ENCODE data around the gene TMEM151A.

Gene TMEM151A

DNA sequence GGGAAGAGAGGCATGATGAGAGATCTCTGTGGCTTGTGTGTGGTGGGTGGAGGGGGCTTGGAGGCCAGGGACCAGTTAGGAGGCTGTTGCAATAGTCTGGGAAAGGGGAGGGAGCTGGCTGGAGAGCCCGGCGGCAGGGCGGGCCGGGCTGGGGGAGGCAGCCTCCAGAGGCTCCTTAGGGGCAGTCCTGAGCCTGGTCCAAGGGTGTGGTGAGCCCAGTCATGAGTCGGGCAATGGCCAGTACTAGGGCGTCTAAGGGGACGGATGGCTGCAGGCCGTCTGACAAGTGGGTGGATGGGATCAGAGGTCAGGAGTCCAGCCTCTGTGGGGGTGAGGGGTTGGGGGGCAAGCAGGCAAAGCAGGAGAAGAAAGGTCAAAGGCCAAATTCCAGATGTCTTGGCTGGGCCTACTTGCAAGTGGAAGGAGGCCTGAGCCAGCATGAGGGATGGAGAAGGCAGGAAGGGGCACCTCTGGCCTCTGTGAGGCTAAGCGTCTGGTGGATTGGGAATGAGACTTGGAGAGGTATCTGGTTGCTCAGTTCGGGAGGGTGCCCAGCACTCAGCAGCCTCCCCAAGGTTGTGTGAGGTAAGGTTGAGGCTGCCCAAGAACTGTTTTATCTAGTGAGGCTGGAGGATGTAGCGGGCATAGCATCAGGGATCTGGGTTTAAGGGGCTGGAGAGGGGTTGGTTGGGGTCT, 31.2 kb downstream of the TMEM151A start:
- DNase-seq (ENCODE audit: low read depth): no peak

DNA sequence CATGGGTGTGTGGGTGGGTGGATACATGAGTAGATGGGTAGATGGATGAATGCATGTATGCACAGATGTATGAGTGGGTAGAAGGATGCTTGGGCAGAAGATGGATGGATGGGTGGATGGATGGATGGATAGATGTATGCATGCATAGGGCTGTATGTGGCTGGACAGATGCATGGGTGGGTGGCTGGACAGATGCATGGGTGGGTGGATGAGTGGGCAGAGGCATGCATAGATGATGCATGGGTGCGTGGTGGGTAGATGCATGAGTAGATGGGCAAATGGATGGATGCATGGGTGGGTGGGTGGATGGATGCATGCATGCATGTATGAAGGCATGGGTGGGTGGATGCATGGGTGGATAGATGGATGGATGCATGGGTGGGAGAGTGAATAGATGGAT, 32.0 kb downstream of the TMEM151A start:
- no peak for DNase-seq (ENCODE audit: low read depth)

DNA sequence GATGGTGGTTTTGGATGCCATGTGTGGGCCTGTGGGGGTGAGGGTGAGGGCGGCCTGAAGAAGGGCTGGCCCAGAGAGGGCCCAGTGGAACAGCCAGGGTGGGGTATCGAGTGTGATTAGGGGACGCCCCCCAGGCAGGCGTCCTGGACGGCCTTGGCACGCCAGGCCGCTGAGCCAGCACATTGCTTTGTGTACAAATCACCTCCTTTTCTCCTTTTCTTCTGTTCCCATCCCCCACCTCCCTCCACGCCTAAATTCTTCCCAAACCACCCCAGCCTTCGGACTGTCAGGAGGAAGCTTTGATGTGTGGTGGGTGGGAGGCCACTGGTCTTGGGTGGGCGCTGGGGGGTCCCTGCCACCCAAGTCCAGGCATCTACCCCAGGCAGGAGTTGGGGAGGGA, 33.0 kb downstream of the TMEM151A start:
- no peak for DNase-seq (ENCODE audit: low read depth)

DNA sequence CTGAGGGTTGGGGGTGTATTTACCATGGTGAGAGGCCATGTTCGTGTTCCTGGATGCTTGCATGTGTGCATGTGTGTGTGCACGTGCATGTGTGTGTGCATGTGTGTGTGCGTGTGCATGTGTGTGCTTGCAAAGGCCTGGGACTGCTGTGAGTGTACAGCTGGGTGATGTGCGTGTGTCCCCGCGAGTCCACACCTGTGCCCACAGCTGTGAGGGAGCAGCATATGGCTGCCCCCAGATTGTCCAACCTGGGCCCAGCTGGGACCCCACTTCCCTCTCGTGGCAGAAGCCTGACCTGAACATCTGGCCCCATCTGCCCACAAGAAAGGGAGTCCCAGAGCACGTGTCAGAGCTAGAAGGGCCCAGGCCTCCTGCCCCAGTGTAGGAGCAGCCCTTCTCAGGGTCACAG, 33.6 kb downstream of the TMEM151A start:
- no peak for DNase-seq (ENCODE audit: low read depth)

DNA sequence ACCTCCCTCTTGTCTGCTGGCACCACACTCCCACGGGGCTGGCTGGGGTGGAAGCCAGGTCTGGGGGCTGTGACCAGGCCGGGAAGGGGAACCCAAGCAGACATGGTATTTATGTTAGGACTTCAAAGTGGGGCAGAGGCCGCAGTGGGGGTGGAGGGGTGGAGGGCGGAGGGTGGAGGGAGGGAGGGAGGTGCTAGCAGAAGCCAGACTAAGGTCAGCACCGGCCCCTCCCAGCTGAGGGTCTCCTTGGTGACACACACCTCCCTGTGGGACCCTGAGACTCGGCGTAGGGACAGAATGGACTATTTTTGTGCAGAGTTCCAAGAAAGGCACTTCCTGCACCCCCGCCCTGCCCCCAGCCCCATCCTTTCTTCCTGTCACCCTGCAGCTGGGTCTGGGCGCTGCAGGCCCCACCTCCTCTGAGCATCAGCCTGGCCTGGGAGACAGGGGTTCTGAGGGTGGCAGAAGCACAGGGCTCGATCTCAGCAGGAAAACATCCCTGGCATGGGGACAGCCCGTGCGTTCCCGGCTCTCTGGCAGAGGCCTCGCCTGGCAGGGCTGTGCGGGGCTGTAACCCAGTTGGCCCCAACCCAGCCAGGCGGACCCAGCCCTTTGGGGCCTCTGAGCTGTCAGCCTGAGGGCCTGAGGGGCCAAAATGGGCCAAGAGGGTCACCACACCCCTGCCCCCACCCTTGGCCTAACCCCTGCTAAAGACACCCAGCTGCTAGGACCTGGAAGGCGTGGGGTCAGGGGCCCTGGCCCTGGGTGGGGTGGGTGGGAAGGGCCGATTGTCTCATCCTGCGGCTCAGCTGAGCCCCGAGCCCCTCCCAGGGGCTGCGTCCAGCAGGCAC, 34.8 kb downstream of the TMEM151A start:
- no peak for DNase-seq (ENCODE audit: low read depth)

DNA sequence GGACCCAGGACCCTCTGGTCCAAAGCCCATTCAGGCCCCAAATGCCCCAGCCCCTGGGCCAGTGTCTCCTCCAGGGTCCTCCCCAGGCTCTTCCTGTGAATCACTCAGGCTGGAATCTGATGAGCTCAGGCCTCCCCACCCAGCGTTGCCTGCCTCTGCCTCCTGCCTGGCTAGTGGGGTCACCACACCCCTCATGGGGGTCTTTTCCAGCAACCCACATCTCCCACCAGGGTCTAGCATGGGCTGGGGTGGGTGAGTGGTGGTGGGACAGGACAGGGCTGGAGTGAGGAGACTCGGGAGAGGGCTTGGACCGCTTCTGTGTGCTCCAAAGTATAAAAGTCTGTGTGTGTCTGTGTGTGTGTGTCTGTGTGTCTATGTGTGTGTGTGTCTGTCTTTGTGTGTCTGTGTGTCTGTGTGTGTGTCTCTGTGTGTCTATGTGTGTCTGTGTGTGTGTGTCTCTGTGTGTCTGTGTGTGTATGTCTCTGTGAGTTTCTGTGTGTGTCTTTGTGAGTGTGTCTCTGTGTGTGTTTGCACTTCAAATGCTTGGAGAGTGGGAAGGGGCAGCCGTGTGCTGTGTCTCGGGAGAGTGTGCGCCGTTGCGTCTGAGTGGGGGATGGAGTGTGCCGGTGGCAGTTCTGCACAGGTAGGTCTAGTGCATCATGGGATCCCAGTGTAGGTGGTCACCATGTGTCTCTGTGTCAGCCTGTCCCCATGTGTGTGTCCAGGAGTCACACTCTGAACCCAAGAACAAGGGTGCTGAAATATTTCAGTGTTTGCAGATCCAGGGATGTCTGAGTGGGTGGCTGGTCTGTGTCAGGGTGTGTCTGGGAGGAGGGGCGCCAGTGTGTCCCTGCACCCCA, 35.7 kb downstream of the TMEM151A start:
- no peak for DNase-seq (ENCODE audit: low read depth)

DNA sequence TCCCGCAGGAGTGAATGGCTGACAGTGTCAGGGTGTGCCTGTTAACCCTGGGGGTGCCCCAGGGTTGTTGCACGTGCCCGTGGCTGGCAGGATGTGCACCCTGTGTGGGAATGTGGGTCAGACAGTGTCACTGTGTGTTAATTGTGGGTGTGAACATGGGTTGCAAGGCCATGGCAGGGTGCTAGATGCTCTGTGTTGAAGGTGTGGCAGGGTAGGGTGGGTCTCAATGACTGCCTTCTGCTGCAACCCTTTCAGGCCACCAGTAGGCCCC, 36.3 kb downstream of the TMEM151A start:
- no peak for DNase-seq (ENCODE audit: low read depth)

DNA sequence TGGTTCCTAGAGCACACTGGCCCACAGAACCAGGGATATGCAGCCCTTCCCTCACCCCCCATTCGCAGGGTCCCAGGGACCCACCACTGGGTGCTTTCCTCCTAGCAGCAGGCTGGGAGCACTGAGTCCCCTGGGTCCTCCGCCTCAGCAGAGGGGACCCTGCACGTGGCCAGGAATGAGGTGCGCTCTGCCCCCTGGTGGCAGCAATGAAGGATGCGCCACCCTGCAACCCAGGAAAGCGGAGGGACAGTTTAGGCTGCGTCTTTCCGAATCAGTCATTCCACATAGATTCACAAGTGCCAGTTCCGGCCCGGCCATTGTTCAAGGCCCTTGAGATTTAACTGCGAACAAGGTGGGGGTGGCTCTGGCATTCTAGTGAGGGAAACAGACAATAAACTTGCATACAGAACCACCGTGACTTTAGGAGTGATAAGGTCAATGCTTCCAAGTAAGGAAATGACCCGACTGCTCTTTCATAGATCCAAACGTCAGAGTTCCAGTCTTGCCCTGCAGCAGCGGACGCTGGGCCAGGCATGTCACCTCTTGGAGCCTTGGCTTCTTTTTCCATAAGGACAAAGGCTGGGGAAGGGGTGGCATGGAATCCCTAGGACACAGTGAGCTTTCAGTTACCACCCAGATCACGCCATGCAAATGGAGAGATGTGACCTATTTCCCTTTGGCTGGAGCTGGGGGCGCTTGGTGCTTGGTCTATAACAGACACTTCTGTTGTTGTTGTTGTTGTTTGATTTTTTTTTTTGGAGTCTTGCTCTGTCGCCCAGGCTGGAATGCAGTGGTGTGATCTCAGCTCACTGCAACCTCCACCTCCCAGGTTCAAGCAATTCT, 36.8 kb downstream of the TMEM151A start:
- no peak for DNase-seq (ENCODE audit: low read depth)

DNA sequence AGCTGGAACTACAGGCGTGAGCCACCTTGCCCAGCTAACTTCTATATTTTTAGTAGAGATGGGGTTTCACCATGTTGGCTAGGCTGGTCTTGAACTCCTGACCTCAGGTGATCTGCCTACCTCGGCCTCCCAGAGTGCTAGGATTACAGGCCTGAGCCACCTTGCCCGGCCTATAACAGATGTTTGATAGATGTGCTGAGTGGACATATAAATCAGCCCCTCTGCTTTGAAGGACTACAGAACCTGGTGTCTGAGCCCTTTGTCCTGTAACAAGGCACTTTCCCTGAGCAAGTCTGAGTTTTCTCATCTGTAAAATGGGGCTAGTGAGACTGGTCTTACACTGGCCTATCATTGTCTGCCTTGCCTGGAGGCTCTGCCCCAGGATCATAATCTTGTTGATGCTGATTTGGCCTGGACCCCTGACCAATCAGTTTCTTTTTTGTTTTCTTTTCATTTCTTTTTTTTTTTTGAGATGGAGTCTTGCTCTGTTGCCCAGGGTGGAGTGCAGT, 37.5 kb downstream of the TMEM151A start:
- no peak for DNase-seq (ENCODE audit: low read depth)

DNA sequence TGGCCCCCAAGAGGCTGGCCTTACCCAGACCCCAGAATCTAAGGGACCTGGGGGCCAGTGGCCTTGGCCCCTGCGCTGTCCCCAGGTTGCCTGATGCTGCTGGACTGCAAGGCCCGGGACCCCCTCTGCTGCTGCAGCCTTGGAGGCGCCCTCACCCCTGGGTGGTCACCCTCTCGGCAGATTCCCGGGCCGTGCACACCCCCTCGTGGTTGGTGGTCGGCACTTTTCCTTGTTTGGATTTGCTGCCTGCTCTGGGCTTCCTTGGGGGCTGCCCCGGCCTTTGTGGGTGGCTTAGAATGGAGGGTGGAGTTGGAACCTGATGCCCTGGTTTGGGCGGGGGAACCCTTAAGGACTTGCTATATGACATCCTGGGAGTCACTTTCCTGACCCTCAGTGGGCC, 39.2 kb downstream of the TMEM151A start:
- DNase-seq (ENCODE audit: low read depth): no peak

DNA sequence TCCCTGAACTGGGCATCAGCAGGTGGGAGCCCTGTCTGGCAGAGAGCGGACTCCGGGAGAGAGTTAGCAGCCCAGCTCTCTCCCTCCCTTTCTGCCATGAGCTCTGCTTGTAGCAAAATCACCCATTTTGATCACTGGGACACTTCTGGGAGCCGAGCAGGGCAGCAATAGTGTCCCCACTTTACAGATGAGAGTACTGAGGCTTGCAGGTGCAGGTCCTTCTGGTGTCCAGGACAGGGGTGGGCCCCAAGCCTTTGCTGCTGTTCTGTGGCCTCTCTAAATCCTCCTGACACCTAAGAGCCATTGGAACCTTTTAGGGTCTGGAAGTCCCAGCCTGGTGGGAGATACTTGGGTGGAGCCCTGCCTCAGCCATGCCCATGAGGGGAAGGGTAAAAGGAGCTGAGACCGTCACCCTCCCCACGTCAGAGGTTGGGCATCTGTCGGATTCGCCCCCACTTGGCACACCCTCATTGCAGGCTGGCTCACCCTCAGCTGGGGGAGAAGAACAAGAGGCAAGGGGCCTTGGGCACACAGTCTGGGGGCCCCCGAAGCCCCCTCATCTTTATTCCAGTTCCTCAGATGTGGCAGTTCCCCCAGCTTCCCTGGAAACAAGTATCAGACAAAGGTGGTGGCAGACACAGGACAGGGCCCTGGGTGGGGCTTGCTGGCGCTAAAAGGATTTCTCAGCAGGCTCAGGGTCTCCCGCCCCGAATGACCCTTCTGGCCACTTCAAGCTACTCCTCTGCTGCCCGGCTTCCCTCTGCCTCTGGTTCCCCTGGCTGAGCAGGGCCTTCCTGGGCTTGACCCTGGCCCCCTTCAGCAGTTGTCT, 40.1 kb downstream of the TMEM151A start:
- DNase-seq (ENCODE audit: low read depth): no peak

DNA sequence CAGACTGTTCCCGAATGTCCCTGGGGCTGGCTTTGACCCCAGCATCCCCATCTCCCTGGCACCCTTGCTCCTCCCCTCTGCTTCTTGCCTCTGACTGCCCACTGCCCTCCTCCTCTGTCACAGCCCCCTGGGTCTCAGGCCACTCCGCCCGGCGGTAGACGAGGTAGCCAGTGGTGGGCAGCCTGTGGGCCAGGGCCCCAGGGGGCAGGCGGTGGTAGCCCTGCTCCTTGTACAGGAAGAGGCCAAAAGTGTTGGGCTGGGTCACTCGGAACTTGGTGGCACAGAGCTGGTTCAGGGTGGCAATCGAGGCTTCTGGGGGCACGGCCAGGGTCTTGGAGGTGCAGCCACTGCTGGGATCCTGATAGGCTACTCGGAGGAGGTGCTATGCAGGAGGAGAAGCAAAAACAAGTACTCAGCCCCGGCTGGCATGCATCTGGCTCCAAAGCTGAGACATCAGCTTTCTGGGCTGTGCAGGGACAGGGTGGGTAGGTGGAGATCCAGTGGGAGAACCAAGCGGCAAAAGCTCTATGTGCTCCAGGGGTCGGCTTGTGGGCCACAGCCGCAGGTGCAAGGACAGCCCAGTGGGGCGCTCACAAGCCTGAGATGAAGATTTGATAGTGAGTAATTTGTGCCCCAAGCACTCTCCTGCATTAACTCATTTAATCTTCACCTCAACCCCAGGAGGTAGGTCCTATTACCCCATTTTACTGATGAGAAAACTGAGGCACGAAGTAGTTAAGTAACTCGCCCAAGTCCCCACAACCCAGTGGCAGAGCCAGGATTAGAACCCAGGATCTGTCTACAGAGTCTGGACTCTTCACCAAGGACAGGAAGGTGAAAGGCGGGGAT, 40.9 kb downstream of the TMEM151A start:
- DNase-seq (ENCODE audit: low read depth): no peak

DNA sequence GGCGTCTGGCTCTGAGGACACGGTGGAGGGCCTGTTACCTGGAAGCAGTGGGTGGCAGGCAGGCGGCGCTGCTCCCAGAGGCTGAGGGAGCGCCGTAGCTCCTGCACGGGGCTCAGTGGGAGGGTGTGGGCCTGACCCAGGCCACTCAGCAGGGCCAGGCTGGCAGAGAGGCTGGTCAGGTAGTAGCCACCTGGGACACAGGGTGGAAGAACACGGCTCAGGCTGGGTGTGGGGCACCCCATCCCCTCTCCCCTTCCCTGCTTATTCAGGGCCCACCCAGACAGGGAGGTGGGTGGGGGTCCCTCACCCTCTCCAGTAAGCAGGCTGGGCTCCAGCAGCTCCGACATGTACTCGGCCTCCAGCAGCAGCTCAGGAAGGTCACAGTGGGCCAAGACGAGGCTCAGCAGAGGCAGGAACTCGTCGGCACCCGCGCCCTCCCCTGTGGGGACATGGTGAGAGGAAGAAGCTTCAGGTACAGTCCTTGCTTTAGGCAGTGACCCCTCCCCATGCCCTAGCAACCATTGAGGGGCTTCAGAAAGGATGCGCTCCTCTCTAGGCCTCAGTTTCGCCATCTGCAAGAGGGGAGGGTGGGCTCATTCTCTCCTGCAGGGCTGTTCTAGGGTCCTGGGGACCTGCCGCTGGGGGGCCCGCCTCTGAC, 41.7 kb downstream of the TMEM151A start:
- DNase-seq (ENCODE audit: low read depth): no peak

DNA sequence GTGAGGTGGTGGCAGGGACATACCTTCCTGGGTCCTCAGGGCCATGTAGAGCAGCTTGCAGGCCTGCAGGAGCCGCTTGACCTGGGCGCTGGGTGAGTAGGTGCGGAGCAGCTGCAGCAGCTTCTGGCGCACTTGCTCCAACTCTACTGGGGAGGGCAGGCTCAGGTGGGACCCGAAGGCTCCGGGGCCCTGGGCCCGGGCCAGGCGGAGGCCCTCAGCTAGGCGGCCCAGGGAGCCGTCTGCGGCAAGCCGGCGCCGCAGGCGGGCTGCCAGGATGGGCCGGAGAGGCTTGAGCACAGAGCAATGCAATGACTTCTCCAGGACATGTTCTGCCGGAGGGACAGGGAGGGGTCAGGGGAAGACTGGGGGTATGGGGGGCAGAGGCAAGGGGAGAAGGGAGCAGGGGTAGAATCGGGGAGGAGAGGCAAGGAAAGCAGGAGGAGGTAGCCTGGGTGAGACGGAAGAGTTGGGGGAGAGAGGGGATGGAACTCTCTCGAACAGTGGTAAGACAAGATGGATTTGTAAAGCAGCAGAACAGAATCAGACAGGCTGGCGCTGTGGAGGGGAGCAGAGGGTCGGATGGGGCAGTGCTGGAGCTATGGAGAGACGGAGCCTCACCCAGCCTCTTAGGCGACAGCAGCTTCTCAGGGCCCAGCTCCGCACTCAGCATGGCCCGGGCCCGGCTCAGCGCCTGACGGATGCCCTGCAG, 42.4 kb downstream of the TMEM151A start:
- DNase-seq (ENCODE audit: low read depth): no peak

DNA sequence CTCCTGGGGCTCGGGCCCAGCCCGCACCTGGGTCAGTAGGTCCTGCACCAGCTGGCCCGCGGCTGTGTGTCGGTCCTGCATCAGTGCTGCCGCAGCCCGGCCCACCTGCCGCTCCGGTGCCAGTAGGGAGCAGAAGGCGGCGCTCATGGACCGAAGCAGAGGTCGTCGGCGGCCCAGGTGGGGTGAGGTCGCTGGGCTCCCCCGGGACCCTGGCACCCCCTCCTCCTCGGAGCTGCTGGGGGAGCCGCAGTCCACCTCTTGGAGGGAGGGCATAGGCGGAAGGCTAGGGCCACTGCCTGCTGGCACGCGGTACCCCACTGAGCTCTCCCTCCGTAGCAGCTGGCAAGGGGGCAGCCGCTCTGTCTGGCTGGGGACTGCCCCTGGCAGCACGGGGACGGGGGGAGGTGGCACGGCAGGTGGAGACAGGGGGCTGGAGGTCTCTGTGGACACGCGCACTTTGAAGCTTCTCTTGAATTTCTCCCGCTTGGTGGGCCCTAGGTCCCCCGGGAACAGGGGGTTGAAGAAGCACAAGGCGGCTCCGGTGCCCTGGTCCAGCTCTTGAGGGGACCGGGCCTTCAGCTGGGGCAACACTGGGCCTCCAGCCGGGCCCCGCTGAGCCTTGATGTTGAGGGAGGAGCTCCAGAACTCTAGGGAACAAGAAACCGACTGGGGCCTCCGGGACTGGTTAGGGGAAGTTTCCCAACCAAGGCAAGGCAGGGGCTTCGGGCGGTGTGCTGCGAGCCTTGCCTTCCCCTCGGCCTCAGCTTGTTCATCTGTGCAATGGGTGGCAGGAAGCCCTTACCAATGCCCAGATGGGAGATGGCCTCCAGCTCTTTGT, 43.1 kb downstream of the TMEM151A start:
- no peak for DNase-seq (ENCODE audit: low read depth)

DNA sequence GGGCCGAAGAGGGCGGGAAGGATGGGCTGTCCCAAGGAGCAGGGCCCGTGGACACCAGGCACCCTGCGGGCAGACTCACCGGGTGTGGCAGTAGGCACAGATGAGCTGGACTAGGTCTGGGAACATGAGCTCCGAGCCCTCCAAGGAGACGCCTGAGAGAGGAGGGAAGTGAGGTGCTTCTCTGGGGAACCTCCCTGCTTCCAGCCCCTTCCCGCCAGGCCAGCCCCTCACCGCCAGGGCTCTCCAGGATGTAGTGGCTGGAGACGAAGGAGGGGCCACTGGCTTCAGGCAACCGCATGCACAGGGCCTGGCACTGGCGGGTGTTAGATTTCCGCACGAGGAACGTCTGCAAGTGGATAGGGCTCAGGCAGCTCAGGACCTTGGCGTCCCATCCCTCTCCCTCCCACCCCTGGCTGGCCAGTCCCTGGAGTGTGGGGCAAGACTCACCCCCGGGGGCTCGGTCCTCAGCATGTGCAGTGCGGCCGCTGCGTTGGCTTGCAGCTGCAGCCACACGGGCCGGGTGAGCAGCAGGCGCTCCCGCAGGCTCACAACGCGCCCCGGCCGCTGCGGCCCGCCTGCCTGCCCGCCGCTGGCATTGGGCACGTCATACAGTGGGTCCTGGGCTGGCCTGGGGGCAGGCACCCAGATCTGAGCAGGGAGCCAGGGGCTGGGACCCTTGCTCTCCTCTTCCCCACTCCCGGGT, 44.0 kb downstream of the TMEM151A start:
- no peak for DNase-seq (ENCODE audit: low read depth)
